Measurements from ENCODE around the gene NPTXR. TPM values are rescaled to one million over a fixed set of nuclear protein-coding genes. Genes with fewer than 3 reads are reported as not detected.

NPTXR gene
- total and polyA plus RNA-seq, 10 of the 15 experiments (the other 5 are each of a cell fraction or from before 2014, with no cell fraction given): 0.02 to 0.38 (median 0.07) TPM; not detected in 2

- Histone ChIP-seq H3K9me3 (replicated peaks; ENCODE audit: control insufficient read depth, insufficient read depth, low read length) (no peaks in the 10 kb centered on the region), H3K27me3 (replicated peaks in 1 of 2; ENCODE audit: control insufficient read depth in 2 of 2, insufficient read depth in 2 of 2, low read length in 1 of 2) (no peaks in the 10 kb centered on the region), H4K20me1 (ENCODE audit: control insufficient read depth, insufficient read depth) (peaks cover 7% of the 10 kb centered on the region; the same call in 1 of the 2 replicates), H3K4me3 (peak overlapping the region; percentile 69), H3K36me3 (ENCODE audit: control insufficient read depth in 2 of 2, insufficient read depth in 2 of 2, low read length in 1 of 2) (peaks cover 13 to 14% of the 10 kb centered on the region in 2 experiments), H3K4me2 (ENCODE audit: control insufficient read depth, insufficient read depth) (peak overlapping the region; percentile 14), H3K27ac (ENCODE audit: control insufficient read depth, insufficient read depth) (peak overlapping the region; percentile 83), H3K9ac (ENCODE audit: control insufficient read depth, insufficient read depth, low read length) (peak overlapping the region; percentile 87), H3K79me2 (ENCODE audit: control insufficient read depth, insufficient read depth, low read length) (peaks cover 27% of the 10 kb centered on the region), H3K4me1 (ENCODE audit: control insufficient read depth, insufficient read depth, low read length) (peaks cover 29% of the 10 kb centered on the region), H2AFZ (ENCODE audit: control insufficient read depth, low read depth, low read length) (no peak overlapping the region; the same call in 1 of the 2 replicates)
- BruUV-seq (replicated peaks): no TSS peak
- FAIRE-seq (no peak), DNase-seq (ENCODE audit: low read depth, low spot score) (no peak), ATAC-seq (peak; percentile 25)
- intact Hi-C loops (cut with micrococcal nuclease; ENCODE audit: unreplicated experiment): loop anchor here (5.0 kb wide), 4 partner anchors 111 to 446 kb away; partner anchors contain the start of genes APOBEC3B, CBX7 and RPL3
- CTCF ChIA-PET: interaction anchor here (1.0 to 5.5 kb wide), 17 partner anchors 10 to 283 kb away, joined by 3 to 192 read pairs (median 10); partner anchors contain the start of gene APOBEC3B
- SMC1A ChIA-PET (ENCODE audit: uncharacterized antibody, unreplicated experiment): interaction anchor here (0.6 to 4.8 kb wide), 13 partner anchors 82 to 1115 kb away, joined by 3 to 83 read pairs (median 5); no protein-coding TSS in a partner anchor
- RAD21 ChIA-PET (ENCODE audit: unreplicated experiment): interaction anchor here (0.7 to 3.8 kb wide), 11 partner anchors 69 to 447 kb away, joined by 3 to 93 read pairs (median 7); partner anchors contain the start of genes APOBEC3C, CBX7 and RPL3
- POLR2A ChIA-PET: interaction anchor here (0.5 to 3.0 kb wide), 10 partner anchors 70 to 277 kb away, joined by 3 to 16 read pairs (median 4); partner anchors contain the start of gene TOMM22
- in situ Hi-C loops (cut with MboI): loop anchor here (5.0 kb wide), 2 partner anchors 131 to 246 kb away; no protein-coding TSS in a partner anchor
- TF ChIP-seq TBL1XR1 (IDR thresholded peaks at IDR 0.05; ENCODE audit: low read depth, low read length) (no peak), NBN (IDR thresholded peaks at IDR 0.05) (no peak), ZZZ3 (IDR thresholded peaks at IDR 0.05; ENCODE audit: control insufficient read depth, insufficient read length, low read depth) (no peak), TCF12 (IDR thresholded peaks at IDR 0.05; ENCODE audit: low read depth, low read length) (no peak), MAX (IDR thresholded peaks at IDR 0.05; ENCODE audit: low read depth, low read length) (no peak; the same call in 1 of the 2 replicates), SP1 (IDR thresholded peaks at IDR 0.05; ENCODE audit: low read depth, low read length) (no peak), DPF2 (IDR thresholded peaks at IDR 0.05) (0 out of 2 replicates have a peak, but pooled peaks have one; percentile 6), HCFC1 (IDR thresholded peaks at IDR 0.05; ENCODE audit: low read length) (no peak), STAT3 (IDR thresholded peaks at IDR 0.05; ENCODE audit: low read depth, low read length) (no peak), EGR1 (IDR thresholded peaks at IDR 0.05; ENCODE audit: borderline replicate concordance in 1 of 2, low read depth in 2 of 2, low read length in 2 of 2) (0 out of 3 replicates have a peak, but pooled peaks of 1 of the 2 experiments have one; percentile 7), MXI1 (IDR thresholded peaks at IDR 0.05; ENCODE audit: low read depth, low read length) (no peak), PAX8 (IDR thresholded peaks at IDR 0.05) (no peak), HDAC2 (IDR thresholded peaks at IDR 0.05) (no peak), POLR2AphosphoS5 (IDR thresholded peaks at IDR 0.05; ENCODE audit: low read length) (peak; percentile 11; the same call in 1 of the 2 replicates), SKIL (IDR thresholded peaks at IDR 0.05; ENCODE audit: low read depth, poor library complexity, severe bottlenecking) (no peak)
- WGBS (ENCODE audit: insufficient coverage, insufficient replicate concordance, low lambda C conversion rate, missing lambda C conversion rate): 0% methylated on average over 30 of the region's 77 CpGs
These were observed 27.7 kb upstream of the NPTXR start for GRCh38 chr22:38871360-38872171.

All from GM12878 (cell line).